Breast epithelium (tissue), 3 donors: Measurements from ENCODE around the gene R3HDM4.

Experiments used
- POLR2A ChIP-seq: fragments of 450-650 bp; IDR thresholded peaks from one replicate; pipeline ENCODE4 v1.6.1; 2016; ENCODE audit warnings: antibody characterized with exemption, mild to moderate bottlenecking, moderate library complexity
- POLR2AphosphoS5 ChIP-seq, 3 donors: sonication (generic); formaldehyde crosslinking; IDR thresholded peaks; one replicate each; pipeline ENCODE4 v1.6.1; 2017; ENCODE audit warnings: antibody characterized with exemption in 3 of 3
- TF ChIP-seq, protein P1 (sequence below), 3 donors: fragments of 450-650 bp; IDR thresholded peaks; one replicate each; pipeline ENCODE4 v1.5.1; 2016 to 2017; ENCODE audit warnings: antibody characterized with exemption in 3 of 3, mild to moderate bottlenecking in 3 of 3, moderate library complexity in 3 of 3

DNA sequence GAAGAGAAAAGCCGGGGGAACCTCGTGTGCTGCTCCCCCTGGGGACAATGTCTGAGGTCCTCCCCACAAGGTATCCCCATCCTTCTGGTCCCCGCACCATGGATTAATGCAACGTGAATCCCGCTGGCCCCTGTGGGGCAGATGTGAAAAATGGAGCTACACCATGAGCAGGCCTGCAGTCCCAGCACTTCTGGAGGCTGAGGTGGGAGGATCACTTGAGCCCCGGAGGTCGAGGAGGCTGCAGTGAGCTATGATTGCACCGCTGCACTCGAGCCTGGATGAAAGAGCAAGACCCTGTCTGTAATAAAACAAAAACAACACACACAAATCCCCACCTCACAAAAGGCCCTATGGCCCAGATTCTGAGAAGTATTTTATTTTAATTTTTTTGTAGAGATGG, 54.7 kb downstream of the R3HDM4 start:
- TF ChIP-seq, protein P1, sequence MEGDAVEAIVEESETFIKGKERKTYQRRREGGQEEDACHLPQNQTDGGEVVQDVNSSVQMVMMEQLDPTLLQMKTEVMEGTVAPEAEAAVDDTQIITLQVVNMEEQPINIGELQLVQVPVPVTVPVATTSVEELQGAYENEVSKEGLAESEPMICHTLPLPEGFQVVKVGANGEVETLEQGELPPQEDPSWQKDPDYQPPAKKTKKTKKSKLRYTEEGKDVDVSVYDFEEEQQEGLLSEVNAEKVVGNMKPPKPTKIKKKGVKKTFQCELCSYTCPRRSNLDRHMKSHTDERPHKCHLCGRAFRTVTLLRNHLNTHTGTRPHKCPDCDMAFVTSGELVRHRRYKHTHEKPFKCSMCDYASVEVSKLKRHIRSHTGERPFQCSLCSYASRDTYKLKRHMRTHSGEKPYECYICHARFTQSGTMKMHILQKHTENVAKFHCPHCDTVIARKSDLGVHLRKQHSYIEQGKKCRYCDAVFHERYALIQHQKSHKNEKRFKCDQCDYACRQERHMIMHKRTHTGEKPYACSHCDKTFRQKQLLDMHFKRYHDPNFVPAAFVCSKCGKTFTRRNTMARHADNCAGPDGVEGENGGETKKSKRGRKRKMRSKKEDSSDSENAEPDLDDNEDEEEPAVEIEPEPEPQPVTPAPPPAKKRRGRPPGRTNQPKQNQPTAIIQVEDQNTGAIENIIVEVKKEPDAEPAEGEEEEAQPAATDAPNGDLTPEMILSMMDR (IDR thresholded peaks at IDR 0.05), result no peak
- no peak for TF ChIP-seq POLR2AphosphoS5 (IDR thresholded peaks at IDR 0.05)
- no peak for TF ChIP-seq POLR2A
